ENCODE measurements around the gene SPG7.
"Not testable (repeated sequence)": the region's sequence is repeated elsewhere in the genome, so short reads cannot be mapped to it uniquely, and the experiment has no call there.

Gene SPG7

DNA sequence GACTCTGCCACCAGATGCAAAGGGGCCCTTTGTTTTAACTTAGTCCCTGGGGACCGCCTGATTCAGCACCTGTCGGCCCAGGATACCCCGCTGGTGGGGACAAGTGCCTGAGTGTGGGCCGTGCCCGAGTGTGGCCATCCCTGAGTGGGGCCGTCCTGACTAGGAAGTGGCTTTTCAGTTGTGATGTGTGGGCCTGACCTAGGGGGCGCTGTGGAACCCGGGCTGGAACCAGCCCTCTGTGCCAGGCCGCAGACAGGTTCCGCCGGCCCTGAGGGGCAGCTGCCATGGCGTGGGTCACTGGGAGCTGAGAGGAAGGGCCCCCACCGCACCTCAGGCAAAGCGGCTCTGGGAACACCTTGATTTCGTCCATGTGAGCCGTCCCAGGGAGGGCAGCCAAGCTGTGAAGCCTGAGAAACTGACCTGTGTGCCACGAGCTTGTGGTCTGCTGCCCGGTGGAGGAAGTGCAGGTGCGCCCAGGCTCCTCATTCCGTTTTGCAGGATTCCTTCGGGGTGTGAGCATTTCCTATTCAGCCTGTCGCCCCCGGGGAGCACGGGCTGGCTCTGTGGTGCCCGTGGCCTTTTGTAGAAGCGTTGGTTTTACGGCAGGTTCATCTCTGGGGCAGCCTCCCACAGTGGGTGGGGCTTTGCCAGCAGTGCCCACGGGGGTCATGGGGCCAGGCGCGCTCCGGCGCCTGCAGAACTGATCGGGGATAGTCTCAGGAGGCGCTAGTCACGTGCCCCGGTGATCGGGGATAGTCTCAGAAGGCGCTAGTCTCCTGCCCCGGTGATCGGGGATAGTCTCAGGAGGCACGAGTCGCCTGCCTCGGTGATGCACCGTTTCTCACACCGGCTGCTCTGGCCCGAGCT lies 57.5 kb downstream of the SPG7 start:
- peak; percentile 43 for DNase-seq

DNA sequence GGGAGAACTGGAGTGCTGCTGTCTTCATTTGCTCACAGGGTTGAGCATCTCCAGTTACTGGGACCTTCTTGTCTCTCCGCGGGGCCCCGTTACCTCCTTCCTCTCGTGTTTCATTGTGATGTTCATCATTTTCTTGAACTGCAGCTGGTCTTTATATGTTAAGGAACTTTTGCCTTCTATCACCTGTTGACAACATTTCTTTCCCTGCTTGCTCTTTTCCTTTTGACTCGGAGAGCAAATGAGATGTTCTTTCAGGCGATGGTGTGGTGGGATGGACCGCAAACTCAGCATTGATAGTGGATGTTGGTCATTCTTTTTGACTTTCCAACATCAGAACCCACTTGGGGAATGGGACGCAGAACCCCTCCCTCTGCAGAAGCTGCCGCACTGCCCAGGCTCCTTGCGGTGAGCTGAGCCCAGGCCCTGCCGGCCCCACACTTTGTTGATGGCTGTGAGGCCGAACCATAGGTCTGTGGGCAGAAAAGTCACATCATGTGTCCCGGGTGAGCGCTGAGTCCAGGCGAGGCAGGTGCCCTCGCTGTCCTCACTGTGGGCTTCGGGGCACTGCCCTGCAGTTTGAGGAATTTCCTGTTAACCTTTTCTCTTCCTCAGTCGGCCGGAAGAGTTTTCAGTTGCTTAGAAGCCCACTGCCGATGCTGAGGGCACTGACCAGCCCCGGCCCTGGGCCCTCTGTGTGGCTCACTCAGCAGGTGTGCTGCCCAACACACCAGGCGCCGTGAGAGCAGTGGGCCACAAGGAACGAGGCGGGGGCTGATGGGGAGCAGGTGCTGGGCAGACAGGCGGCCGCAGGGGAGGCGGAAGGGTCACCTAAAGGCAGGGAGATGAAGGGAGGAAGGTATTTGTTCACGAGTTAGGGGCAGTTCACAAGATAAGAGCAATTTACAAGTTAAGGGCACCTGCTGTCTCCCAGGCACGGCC lies 59.7 kb downstream of the SPG7 start:
- DNase-seq: no peak

DNA sequence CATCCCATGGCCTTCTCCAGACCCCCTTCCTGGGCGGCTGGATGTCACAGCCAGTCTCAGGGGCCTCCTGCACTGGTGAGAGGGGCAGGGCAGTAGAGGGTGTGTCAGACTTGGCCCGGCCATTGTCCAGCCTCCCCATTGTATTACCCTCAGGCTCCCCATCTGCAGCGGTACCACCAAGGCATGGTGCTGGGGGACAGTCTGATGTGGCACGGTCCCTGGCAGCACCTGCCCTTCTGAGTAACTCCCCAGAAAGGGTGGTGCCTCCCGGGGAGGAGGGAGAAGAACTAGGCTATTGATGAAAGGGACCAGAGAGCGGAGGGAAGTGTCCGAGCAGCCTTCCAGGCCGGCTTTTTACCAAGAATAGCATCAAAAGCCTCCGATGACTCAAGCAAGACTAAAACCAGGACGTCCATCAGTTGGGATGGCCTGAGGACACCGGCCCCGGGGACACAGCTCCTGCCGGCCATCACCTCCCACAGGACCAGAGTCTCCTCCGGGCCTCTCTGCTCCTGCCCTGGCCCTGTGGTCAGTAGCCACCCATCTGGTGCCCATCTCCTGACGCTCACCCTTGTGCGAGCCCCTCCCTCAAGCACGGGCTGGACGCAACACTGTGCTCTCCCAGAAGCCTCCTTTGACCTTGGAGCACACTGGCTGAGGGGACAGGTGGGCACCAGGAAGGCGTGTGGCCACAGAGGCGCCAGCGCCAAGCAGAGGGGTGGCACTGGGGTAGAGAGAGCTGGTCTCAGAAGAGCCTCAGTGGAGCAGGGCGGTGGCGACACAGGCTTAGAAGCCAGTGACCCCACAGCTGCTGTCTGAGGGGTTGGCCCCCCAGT lies 61.5 kb downstream of the SPG7 start:
- no peak for DNase-seq

DNA sequence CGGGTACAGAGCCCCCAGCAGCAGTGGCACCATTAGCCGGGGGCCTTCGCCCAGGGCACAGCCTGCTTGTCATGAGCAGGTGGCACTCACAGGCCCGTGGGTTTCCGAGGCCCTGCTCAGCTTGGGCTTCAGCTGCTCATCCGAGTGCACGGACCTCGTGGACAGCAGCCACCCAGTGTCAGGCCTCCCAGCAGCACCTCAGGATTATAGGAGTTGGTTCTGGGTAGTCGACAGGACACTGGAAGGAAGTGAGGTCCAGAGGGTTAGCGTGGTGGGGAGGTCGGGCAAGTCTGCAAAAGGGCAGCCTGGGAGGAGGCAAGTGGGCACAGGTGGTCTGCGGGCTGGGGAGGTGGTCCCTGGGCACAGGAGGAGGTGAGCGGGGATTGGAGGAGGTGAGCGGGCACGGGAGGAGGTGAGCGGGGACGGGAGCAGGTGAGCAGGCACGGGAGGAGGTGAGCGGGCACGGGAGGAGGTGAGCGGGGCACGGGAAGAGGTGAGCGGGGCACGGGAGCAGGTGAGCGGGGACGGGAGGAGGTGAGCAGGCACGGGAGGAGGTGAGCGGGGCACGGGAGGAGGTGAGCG lies 62.2 kb downstream of the SPG7 start:
- DNase-seq: no peak

DNA sequence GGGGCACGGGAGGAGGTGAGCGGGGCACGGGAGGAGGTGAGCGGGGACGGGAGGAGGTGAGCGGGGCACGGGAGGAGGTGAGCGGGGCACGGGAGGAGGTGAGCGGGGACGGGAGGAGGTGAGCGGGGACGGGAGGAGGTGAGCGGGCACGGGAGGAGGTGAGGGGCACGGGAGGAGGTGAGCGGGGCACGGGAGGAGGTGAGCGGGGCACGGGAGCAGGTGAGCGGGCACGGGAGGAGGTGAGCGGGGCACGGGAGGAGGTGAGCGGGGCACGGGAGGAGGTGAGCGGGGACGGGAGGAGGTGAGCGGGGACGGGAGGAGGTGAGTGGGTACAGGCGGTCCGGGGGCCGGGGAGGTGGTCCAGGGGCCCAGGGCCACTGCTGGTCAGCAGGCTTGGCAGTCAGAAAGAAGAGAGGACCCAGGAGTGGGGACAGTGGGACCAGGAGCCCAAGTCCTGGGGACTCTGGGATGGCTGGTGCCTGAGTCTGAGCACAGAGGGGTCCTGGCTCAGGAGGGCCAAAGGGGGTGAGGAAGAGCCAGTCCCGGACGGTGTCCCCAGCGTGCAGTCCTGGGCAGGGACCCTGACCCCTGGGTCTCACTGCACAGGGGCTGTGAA lies 62.9 kb downstream of the SPG7 start:
- not testable (repeated sequence) for DNase-seq

DNA sequence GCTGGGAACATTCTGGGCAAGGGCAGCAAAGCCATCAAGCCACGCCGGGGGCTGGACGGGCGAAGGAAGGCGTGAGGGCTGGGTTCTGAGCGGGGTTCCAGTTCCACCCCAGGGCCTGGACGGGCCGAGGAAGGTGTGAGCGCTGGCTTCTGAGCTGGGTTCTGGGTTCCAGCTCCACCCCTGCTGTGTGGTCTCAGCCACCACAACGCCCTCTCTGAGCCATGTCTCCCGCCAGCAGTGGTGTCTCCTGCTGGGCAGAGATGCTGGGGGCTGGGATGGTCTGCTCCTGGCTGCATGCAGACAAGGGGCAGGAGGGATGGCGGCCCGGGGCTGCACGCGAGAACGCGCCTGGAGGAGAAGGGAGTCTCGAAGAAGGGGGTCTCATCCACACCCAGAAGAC lies 63.4 kb downstream of the SPG7 start:
- no peak for DNase-seq

DNA sequence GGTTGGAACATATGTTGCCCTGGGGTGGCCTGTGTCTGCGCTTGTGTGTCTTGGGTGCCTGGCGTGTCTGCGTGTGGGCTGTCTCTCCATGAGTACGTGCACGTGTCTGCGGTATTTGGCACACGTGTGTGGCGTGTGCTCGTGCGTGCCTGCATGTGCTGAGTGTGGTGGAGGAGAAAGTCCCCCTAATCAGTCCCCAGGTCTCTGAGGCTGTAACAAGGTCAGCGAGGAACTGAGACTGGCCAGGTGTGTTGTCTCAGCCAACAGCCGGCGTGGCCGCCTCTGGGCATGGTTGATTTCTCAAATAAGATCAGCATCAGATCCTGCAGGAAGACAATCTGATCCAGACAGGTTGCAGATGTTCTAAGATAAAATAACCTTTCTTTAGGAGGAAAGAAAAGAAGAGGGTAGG lies 63.9 kb downstream of the SPG7 start:
- DNase-seq: no peak

DNA sequence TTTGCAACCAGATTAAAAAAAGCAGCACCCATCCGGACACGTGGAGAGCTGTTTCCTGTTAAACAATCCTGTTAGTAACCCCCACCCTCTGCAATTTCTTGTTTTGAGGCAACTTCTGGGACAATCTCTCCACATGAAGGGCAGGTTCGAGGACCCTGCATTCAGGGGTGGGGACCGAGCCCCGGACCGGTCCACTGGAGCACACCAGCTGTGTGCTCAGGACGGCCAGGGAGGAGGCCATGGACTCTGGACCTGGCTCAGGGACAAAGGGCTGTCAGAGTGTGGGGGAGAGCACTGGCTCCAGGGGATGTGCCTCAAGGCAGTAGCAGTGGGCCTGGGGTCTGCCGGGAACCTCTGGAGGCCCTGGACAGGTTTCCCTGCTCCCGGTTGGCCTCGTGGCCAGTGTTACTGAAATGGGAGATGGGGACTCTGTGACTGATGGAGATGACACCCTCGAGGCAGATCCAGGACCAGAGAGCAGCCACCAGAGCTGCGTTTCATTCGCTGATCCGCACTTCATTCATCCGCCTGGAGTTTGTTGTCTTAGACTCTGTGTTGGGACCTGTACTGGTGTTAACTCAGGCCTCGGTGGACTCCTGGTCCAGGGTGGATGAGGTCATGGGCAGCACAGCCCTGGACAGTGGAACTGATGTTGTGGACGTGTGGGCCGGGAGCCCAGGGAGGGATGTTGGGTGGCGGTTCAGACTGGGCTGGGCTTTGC lies 64.4 kb downstream of the SPG7 start:
- no peak for DNase-seq

DNA sequence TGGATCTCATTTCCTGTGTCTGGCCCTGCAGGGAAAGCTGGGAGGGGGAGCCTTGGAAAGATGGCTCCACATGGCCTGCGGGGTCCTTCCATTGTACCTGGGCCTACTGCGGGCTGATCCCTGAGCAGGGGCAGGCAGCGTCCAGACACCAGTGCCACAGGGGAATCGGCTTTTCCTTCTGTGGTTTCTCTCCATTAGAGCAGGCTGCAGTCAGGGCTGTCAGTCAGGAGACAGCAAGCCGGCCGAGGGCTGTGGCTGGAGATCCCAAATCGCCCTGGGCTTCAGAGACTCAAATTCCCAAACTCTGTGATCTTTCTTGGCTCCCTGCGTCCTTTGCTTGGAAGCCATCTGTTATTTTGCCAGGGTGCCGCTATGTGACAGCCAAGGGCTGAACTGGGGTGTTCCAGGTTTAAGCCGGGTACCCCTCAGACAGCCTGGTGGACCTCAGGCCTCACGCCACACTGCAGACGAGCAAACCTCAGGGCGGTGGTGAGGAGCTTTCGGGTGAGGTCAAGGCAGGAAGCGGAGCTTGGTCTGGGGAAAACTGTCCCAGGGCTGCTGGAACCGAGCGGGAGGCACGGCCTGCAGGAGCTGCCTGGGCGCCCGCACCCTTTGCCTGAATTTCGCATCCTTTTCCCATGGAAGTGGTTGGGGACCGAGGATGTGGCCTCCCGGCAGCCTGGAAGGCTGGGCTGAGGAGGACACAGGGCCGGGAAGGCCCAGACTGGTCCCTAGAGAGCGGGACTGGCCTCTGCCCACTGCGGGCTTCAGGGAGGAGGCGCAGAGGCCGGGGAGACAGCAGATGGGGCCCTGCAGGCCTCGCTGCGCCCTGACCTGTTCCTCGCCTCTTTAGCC lies 65.8 kb downstream of the SPG7 start:
- DNase-seq: no peak

DNA sequence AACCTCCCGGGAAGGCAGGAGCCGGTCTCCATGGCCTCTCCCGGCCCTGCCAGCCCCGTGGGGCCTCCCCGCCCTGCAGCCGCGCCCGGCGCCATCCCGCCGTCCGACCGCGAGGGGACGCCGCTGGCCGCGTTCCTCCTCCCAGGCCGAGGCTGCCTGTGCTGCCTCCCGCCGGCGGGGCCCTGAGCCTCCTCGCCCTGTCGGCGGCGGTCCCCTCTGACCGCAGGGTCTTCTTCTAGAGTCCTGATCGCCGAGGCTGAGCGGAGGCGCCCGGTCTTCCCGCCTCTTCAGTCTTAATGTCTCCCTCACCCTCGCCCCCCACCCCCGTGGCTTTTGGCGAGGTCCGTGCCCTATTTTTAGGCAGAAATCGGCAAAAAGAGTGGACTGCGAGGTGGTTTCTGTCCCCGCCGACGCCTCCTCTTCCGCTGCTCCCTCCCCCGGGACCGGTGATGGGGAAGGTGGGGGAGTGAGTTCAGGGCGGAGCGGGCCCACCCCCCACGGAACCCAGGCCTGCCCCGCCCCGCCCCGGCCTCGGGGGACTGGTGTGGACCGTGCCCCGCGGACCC lies 66.6 kb downstream of the SPG7 start:
- peak; percentile 20 for DNase-seq

DNA sequence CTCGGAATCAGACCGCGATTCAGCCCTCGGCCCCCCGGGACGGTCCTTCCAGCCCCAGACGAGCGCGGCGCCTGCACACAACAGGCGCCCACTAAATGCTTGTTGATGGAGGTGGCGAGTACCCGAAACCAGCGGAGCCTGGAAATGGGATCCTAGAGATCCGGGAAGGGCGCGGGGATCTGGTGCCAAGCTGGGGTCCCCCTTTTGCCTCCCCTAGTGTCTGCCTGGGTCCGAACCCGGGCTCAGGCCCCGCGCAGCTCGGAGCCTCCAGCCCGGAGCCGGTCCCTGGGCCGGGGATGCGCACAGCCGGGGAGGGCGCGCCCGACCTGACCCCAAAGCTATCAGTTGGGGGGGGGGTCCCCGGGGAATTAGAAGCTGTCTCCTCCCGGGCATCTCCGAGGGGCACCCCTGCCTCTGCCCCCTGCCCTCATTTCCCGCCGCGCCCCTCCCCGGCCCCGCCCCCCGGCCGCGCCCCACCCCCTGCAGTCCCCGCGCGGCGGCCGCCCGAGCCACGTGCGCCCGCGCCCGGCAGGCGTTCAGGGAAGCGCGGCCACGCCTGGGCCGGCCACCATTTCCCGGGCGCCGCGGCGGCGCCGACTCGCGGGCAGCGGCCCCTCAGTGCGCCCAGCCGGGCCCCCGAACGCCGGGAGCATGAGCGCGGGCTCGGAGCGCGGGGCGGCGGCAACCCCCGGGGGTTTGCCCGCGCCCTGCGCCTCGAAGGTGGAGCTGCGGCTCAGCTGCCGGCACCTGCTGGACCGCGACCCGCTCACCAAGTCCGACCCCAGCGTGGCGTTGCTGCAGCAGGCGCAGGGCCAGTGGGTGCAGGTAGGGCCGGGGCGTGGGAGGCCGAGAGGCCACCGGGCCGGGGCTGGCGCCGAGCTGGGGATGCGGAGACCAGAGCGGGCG lies 67.3 kb downstream of the SPG7 start, which contains the start of gene CPNE7:
CPNE7 (plus strand) TSS at position 512 of the 906 bp plus-strand sequence; CDS start at position 652, 140 bp downstream.
- no peak for DNase-seq

DNA sequence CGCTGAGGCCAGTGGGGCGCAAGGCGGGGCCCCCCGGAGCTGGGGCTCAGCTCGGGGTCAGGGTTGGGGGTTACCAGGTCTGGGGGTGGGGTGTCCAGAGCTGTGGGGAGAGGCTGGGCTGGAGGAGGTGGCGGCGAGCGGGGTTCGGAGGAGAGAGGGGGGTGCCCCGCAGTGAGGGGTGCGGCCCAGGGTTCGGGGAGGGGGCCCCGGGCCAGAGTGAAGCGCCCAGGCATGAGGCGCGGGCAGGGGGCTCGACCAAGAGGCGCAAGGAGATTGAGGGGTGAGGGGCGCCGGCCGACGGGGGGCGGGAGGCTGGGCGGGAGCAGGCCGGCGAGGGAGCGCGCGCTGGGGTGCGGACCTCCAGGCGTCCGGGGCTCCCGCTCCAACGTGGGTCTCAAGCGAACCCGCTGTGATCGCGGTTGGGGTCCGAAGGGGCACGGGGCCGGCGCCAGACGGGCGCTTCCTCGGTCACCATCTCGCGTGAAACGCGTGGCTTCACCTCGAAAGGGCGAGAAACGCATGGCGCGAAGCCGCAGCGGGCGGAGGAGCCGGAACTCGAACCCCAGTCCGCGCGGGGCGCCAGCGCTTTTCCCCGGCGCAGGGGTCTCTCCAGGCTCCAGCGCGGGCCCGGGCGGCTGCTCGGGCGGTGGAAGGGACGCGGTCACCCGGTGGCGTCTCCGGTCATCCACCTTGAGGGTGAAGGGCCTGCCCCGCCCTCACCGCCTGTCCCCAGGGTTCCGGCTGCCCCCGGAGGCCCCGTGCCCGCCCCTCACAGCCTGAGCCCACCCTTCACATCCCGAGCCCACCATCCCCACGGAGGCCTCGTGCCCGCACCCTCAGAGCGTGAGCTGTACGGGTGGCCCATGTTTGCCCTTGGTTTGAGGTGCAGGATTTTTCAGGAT lies 68.2 kb downstream of the SPG7 start:
- DNase-seq: no peak

DNA sequence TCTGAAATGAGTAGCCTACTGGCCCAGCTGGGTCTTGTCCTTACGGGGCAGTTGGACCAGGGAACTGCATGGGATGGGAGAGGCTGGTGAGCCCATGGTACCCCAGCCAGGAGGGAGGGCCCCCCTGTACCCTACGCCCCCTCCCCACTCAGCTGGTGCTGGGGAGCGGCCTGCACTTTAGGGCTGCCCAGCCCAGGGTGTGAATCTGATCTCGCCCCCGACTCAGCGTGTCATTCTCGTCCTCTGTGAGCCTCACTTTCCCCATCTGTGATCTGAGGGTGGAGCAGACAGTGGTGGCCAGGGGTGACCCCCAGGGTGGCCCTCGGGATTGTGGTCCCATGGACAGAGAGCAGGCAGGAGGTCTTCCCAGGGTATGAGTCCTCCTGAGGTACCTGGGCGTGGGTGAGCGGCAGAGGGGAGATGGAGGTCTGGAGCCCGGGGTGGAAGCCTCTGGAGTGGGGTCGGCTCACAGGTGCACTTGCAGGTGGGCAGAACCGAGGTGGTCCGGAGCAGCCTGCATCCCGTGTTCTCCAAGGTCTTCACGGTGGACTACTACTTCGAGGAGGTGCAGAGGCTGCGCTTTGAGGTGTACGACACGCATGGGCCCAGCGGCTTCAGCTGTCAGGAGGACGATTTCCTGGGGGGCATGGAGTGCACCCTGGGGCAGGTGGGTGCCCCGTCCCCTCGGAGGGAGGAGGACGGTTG lies 69.0 kb downstream of the SPG7 start:
- no peak for DNase-seq

DNA sequence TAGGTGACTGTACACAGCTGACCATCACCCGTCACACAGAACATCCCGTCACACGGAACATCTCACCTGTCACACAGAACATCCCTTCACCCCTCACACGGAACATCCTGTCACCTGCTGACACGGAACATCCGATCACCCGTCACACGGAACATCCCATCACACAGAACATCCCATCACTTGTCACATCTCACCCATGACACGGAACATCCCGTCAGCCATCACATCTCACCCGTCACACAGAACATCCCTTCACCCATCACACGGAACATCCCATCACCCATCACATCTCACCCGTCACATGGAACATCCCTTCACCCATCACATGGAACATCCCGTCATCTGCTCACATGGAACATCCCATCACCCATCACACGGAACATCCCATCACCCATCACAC lies 71.1 kb downstream of the SPG7 start:
- DNase-seq: no peak

DNA sequence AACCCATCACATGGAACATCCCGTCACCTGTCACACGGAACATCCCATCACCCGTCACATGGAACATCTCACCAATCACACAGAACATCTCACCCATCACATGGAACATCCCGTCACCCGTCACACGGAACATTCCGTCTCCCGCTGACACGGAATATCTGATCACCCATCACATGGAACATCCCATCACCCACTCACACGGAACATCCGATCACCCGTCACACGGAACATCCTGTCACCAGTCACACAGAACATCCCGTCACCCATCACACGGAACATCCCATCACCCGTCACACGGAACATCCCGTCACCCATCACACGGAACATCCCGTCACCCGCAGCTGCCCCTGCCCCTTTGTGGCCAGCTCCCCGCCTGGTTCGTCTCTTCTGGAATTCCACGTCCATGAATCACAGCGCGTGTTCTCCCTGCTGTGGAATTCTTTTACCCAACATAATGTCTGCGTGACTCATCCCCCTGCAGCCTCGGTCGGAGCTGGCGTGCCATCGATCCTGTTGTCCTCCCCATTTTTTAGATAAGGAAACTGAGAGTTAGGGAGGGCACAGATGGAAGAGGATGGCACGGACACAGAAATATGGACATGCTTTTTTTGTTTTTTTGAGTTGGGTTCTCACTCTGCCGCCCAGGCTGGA lies 73.0 kb downstream of the SPG7 start:
- peak; percentile 84 for DNase-seq

DNA sequence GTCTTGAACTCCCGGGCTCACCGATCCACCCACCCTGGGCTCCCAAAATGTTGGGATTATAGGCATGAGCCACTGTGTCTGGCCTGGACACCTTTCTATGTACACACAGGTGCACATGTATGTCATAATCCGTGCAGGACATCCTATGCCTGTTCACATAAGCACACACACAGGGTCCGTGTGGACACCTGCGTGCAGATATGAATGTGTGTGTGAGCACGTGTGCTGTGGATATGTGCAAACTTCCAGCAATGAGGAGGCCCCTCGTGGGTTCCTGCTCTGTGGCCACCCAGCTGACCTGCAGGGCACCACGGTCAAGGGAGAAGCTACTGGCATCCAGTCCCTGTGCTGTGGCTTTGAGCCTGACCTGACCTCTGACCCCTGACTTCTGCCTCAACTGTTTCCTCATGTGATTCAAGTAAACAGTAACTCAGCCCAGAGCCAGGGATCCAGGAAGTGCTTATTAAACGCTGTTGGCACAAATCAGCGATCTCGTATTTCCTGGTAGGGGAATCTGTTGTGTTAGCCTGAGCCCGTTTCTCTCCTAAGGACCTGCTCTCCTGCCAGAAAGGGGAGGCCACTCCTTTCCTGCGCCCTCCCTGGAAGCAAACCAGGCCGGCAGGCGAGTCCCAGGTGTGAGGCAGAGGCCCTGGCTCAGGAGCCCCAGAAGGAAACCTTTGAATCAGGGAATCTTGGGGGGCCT lies 73.8 kb downstream of the SPG7 start:
- DNase-seq: no peak
